DMS153 (cell line): ENCODE data around the gene UBTD1.
"Not testable (repeated sequence)": the region's sequence is repeated elsewhere in the genome, so short reads cannot be mapped to it uniquely, and the experiment has no call there.

Experiments
- DNase-seq: peaks from one replicate; lab custom pipeline; 2025; lab: John Stamatoyannopoulos, UW

Gene UBTD1

DNA sequence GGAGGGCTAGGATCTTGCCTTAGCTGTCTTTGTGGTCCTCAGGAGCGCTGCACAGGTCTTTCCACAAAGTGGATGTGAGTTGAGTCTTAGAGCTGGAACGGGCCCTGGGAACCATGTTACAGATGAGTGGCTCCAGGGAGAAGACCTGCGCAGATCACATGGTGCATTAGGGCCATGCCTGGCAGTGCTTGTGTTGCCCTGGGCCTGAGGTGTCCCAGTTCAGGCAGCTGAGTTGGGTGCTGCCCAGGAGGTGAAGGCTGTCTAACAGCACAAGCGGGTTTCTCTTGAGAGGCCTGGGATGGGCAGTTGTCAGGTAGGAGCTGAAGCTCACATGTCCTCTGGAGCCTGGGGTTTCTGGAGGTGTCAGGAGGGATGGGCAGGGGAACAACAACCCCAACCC is 40.1 kb downstream of the UBTD1 start:
- DNase-seq, result no peak

DNA sequence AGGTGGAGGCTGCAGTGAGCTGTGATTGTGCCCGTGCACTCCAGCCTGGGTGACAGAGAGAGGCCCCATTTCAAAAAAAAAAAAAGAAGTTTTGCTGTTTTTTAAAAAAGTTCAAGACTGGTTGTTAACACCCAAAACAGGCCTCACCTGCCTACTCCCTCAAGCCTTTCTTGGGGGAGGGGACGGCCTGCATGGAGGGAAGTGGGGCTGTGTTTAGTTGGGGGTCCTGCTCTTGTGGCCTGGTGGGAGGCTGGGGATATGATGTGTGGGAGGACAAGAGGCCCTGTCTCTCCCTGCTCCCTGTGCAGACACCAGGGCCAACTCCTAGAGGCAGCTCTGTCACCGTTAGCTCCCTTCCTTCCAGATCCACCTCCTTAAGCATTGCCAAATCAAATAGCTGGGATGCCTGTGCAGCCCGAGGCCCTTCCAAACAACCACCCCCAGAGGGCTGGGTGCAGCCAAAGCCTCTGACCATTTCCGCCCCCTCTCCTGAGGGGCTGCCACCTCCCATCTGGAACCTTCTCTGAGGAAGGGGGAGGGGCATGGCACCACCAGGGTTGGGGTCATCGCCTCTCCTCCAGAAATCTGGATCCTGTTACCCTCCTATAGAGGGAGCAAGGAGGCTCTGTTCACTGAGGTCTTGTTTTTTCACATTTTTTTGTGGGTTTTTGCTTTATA is 40.9 kb downstream of the UBTD1 start:
- DNase-seq, result no peak

DNA sequence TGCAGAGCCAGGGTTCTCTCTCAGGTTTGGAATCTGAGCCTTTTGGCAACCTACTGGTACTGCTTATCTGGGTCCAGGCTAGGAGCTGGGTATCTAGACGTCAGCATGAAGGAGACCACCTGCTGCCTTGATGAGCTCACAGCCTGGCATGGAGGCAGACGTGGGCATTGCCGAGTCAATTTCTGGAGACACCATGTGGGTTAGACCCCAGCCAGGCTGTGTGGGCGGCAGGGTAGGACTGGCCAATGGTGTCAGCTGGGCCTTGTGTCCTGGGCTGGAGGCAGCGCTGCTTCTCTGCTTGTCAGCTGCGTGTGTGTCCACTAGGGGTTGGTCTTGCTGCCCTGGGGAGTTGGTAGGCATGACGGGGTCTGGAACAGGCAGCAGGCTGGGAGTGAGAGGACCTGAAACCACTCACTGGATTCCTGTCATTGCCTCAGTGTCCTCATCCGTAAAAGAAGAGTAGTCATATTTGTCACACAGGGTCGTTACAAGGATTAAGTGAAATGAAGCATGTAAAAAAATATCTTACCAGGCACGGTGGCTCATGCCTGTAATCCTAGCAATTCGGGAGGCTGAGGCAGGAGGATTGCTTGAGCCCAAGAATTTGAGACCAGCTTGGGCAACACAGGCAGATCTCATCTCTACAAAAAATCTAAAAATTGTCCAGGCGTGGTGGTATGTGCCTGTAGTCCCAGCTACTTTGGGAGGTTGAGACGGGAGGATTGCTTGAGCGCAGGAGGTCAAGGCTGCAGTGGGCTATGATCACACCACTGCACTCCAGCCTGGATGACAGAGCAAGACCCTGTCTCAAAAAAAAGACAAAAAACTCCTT is 42.2 kb downstream of the UBTD1 start:
- no peak for DNase-seq

DNA sequence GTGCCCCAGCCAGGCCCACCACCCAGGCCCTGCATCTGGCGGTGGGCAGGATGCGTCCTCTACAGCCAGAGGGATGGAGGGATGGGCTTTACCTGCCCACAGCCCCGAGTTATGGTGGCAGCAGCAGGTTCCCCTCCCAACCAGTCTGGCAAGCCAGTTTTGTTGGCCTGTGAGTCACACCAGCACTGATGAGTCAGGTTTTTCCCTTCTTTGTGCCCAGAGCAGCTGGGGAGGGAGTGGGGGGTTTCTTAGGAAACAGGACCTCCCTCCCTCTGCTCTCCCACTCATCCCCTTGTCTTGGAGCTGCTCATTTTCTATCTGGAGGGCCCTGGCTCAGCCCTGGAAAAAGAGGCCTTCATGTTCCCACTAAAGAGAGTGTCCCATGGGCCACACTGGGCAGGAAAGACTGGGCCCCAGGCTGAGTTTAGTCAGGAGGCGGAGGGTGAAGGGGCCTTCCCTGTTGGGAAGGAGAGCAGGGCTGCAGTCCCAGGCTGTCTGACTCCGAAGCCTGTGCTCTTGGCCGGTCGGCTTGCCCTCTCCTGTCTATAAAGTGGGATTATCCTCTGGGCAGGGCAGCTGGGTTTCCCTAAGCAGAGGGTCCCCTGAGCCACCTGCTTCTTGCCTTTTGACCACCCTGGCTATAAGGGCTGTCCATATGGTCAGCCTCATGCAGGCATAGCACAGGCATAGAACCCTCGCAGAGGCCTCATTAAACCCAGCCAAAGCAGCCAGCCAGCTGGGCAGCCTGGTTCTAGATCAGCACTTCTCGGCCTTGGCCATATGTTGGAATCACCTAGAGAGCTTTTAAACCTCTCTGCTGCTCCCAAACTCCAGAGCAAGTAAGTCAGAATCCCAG is 43.7 kb downstream of the UBTD1 start:
- no peak for DNase-seq

DNA sequence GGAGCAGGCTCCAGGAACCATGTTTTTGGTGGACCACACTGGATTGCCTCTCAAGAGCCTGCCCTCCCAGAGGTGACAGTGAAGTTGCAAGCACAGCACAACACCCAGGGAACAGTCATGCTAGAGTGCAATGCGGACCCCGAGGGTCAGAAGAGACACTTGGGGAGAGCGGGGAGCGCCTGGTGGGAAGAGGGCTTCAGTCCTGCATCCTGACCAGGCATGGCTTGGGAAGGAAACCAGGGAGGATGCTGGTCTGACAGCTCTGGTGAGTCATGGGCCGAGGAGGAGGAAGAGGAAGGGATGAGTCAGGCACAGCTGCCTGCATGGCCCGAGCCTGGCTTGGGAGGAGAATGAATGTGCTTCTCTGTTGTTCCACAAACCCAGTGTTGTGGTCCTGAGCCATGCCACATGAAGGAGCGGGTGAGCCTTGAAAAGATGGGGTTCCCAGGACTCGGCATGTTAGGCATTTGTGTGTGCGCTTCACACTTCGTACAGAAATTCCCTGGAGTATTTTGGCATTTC is 44.4 kb downstream of the UBTD1 start:
- no peak for DNase-seq

DNA sequence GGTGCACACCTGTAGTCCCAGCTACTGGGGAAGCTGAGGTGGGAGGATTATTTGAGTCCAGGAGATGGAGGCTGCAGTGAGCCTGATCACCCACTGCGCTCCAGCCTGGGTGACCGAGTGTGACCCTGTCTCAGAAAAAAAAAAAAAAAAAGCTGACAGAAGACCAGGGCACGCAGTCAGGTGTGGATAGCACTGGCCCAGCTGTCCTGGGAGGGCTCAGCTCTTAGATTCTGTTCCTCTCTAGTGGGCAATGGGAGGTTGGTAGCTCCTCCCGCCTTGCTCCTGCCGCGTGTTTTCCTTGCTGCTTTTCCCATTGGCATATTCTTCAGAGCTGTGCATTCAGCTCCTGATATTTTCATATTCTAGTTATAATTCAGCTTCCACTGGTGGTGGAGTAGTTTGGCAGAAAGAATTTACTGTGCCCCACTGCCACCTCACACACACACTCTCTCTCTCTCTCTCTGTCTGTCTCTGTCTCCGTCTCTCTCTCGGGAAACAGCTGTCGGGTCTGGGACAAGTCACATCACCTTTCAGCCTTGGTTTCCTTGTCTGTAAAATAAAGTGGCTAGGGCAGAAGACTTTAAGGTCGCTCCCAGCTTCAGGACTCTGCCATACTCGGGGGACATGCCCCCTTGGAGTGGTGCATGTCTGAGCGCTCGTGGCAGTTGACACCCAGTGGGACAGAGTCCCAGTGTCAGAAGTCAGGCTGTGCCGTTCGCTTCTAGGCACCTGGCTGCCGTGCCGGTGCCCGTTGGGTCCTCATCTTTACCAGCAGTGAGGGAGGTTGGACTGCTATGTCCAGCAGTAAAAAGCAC is 47.9 kb downstream of the UBTD1 start:
- DNase-seq, result no peak

DNA sequence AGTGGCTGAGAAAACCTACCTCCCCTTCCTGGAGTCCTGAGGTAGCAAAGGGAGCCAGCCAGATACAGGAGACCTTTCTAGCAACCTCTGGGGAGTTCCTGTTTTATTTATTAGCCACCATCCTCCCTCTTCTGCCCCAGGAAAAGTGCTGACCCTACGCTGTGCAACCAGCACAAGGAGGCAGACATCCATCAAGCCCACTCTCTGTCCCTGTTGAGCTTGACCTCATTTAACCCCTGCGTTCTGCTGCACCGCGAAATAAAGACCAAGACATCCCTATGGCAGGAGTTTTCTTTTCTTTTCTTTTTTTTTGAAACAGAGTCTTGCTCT is 48.5 kb downstream of the UBTD1 start:
- no peak for DNase-seq

DNA sequence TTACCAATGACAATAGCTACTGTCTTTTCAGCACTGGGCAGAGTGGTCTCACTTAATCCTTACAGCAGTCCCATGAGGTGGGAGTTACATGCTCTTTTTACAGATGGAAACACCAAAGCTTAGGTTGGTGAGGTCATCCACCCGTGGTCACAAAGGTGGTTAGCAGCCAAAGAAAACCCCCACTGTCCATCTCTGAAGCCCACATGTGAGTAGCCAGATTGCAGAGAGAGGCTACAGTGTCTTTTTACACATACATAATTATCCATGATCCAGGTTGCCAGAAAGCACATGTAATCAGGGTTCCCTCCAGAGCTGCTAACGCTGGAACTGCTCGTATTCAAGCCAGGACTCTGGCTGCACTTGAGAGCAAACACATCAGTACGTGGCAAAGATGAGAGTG is 49.2 kb downstream of the UBTD1 start:
- DNase-seq, result no peak

DNA sequence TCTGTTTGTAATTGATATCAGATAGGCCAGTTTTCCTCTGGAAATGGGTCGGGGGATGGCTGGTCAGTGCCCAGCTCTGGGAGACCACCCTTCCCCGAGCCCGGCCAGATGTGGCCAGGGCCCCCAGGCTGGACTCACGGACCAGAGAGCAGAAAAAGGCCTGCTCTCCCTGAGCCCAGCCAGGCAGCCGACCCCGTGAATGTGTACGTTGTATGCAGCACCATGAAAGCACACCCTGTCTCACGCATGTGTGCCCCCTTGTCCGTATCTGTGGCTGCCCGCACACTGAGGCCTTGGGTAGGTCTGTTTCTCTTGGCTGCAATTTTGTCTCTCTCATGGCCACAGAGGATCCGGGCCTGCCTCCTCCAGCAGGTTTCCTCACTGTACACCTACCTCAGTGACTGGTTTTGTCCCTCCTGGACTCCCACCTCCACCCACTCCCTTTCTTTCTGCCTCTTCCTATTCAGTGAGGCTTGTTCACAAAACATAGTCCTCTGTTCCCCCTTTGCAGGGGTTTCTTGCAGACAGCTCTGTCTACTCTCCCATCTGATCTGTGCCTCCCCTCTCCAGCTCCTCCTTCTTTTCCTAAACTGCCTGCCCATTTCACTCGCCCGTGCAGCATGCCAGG is 50.2 kb downstream of the UBTD1 start:
- no peak for DNase-seq

DNA sequence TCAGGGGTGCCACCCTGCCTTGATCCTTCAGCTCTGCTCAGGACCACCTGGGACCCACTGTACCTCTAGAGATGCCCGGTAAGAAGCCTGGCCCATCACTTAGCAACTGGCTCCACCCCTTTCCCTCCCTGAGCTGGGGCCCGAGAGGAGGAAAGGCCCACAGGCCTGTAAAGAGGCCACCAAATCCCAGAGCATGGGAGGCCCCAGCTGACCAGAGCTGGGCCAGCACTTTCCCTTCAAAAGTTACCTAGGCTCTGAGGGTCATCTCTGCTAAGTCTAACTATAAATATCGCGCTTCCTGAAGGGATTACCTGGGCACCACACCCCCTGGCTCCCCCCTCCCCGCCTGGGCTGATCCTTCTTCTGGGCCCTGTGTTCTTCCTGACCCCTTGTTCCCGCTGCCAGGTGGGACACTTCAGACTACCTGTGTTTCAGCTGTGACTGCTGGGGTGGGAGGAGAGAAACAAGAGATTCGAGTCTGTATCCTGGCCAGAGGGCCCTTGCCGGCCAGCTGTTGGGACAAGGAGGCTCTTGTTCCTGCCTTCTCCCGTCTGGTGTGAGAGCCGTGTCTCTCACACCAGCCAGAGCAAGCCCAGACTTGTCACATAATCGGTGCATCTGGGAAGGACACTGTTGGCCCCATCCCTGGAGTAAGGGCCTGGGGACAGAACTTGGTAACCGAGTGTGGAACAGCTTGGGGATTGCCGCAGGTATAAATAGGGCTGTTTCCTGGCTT is 51.0 kb downstream of the UBTD1 start:
- no peak for DNase-seq

DNA sequence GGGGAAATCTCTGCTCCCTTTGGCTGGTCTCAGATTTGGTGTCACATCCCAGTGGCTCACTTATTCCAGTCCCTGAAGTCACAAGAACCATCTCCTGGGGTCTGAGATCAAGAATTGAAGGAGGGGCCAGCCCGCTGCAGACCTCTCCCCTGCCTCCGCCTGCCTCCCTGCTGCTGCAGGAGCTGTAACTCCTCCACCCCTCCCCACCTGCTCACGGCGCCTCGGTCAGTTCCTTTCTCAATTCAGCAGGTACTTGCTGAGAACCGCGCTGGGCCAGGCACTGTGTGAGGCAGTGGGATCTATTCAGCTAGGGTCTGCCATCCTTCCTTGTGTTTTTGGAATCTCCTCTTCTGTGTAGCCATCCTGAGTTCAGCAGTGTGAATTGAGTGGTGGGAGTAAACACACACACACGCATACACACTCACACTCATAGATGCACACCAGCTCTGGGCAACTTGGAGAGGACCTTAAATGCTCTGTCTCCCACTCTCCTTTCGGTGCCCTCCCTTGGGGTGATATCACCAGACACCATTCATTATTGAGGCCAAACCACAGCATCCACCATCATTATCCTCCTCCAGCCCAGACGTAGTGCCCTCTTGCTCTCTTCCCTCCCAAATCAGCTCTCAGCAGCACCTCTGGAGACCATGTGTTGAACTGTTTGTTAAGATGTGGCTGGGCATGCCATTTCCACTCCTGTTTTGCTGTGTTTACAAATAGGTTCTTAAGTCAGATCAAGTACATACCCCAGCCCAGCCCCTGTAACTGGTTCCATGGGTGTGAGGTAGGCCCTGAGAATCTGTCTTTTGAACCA is 51.8 kb downstream of the UBTD1 start:
- DNase-seq, result no peak

DNA sequence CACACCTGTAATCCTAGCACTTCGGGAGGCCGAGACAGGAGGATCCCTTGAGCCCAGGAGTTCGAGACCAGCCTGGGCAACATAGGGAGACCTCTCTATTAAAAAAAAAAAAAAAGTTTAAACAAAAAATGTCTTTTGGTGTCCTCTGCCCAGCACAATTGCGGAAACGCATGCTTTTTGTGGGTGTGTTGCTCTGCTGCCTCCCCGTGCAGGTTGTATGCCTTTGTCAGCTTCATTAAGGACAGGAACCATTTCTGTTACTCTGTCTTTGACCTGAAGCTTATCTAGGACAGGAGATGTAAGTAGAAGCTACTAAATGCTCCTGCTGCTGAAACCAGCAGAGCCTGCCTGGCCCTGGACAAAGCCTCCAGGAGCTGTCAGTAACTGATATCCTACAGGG is 52.5 kb downstream of the UBTD1 start:
- DNase-seq, result no peak

DNA sequence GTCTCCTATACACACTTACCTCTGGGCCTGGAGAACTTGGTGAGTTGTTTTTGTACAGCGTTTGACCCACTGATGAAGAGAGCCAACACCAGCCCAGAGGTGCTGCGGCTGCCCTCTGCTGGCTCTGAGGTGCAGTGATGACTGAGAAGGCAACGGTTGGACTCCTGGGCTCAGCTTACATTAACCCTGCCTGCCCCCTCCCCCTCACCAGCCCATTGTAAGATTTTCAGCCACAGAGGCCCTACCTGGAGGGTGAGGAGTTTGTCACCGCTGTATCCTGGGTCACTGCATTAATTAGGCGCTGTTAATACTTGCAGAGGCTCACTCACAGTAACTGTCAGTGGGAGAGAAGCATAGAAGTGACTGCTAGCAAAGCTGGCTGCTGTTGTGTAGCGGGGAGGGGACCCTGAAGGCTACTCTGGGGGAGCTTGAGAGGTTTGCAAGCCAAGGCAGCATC is 54.9 kb downstream of the UBTD1 start:
- peak; percentile 27 for DNase-seq

DNA sequence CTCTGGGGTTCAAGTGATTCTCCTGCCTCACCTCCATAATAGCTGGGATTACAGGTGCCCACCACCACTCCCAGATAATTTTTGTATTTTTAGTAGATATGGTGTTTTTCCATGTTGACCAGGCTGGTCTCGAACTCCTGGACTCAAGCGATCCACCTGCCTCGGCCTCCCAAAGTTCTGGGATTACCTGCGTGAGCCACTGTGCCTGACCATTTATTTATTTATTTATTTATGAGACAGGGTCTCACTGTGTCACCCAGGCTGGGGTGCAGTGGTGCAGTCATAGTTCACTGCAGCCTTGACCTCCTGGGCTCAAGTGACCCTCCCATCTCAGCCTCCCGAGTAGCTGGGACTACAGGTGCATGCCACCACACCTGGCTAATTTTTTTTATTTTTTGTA is 55.6 kb downstream of the UBTD1 start:
- DNase-seq, result not testable (repeated sequence)

DNA sequence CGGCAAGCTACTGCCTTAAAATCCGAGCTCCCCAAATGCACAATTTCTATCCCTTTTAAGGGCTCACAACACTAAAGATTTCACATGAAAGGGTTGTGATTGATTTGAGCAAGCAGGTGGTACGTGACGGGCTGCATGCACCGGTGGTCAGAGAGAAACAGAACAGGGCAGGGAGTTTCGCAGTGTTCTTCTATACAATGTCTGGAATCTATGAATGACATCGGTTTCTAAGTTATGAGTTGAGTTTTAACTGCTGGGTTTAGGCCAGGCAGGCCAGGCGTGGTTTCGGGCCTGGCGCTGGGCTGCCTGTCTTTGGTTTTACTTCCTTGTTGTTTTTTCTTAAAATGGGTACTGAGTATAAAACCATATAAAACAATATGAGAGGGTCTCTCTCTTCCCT is 56.8 kb downstream of the UBTD1 start:
- DNase-seq, result not testable (repeated sequence)

DNA sequence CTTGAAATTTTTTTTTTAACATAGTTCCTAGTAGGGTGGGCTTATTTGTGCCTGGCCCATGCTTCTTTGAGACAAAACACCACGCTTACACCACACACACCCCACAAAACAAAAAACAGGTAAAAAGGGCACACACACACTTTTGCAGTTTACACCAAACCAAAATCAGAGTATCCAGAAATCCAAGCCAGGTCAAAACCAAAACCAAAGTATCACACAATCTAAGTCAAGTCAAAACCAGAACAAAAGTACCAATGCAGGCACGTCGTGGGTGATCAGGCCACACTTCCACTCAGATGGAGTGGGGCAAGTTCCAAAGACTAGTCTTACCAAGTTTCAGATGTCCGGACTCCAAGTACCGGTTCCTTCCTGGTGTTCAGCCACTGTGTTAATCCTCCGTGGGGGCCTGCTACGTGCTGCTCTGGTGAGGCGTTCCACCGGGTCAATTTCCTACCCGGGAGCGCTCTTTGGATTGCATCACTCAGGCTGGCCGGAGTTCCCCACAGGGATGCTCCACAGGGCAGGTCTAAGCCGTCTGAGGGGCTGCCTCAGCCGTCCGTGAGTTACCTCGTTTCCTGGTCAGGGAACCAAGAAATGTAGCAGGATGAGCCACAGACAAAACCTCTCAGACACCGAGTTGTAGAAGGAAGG is 62.1 kb downstream of the UBTD1 start:
- not testable (repeated sequence) for DNase-seq

DNA sequence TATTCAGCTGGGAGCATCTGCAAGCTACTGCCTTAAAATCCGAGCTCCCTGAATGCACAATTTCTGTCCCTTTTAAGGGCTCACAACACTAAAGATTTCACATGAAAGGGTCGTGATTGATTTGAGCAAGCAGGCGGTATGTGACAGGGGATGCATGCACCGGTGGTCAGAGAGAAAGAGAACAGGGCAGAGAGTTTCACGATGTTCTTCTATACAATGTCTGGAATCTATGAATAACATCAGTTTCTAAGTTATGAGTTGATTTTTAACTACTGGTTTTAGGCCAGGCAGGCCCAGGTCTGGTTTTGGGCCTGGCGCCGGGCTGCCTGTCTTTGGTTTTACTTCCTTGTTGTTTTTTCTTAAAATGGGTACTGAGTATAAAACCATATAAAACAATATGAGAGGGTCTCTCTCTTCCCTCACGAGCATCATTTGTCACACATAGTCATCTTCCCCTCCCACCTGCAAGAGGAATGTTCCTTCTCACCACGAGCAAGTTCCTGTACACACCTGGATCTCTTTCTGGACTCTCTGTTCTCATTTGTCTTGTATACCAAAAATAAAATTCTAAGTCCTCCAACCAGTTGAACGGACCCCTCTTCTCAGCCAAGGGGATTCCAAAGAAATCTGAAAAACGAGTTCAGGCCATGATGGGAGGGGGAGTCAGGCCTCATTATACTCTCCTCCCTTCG is 62.8 kb downstream of the UBTD1 start:
- DNase-seq, result not testable (repeated sequence)

DNA sequence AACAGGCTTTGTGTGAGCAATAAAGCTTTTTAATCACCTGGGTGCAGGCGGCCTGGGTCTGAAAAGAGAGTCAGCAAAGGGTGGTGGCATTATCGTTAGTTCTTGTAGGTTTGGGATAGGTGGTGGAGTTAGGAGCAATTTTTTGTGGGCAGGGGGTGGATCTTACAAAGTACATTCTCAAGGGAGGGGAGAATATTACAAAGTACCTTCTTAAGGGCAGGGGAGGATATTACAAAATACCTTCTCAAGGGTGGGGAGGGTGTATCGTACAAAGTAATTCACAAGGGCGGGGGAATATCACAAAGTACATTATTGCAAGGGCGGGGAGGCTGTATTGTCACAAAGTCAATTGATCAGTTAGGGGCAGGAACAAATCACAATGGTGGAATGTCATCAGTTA is 63.6 kb downstream of the UBTD1 start:
- not testable (repeated sequence) for DNase-seq
